Measurements from ENCODE around the gene ATP13A3. TPM values are rescaled to one million over a fixed set of nuclear protein-coding genes. Genes with fewer than 3 reads are reported as not detected.

Gene ATP13A3
- total RNA-seq, 1 experiment from 2014 or later, result 181 TPM

DNA sequence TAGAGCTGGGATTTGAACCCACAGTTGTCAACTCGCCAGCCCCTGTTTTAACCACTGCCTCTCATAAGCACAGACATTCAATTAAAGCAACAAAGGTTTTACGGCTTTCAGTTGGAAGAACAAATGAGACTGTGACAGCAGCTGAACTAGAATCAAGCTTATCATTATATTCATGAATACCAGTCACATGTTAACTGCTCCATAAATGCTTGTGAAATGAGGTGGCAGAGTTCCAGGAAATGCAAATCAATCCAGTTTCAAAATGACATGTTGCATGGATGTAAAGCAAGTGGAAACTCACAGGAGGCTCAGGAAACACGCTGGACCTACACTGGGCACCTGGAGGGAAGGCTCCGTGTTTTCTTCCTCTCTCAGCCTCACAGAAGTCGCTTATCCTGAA lies 91.6 kb downstream of the ATP13A3 start:
- DNase-seq, result no peak
- peaks cover 16% of the 10 kb centered on the region for H3K9me3 Mint-ChIP-seq (ENCODE audit: unreplicated experiment)
- CTCF ChIA-PET, result interaction anchor here (1.0 to 1.2 kb wide), 2 partner anchors 56 to 62 kb away, joined by 3 to 4 read pairs; no protein-coding TSS in a partner anchor
- peaks cover 7% of the 10 kb centered on the region for H3K4me1 Mint-ChIP-seq (ENCODE audit: low read depth, unreplicated experiment)
- POLR2A ChIA-PET, result no interaction called here
- peaks cover 17% of the 10 kb centered on the region for H3K4me1 ChIP-seq
- H3K27ac Mint-ChIP-seq (ENCODE audit: unreplicated experiment), result peak overlapping the region; percentile 81
- TF ChIP-seq, protein P1, sequence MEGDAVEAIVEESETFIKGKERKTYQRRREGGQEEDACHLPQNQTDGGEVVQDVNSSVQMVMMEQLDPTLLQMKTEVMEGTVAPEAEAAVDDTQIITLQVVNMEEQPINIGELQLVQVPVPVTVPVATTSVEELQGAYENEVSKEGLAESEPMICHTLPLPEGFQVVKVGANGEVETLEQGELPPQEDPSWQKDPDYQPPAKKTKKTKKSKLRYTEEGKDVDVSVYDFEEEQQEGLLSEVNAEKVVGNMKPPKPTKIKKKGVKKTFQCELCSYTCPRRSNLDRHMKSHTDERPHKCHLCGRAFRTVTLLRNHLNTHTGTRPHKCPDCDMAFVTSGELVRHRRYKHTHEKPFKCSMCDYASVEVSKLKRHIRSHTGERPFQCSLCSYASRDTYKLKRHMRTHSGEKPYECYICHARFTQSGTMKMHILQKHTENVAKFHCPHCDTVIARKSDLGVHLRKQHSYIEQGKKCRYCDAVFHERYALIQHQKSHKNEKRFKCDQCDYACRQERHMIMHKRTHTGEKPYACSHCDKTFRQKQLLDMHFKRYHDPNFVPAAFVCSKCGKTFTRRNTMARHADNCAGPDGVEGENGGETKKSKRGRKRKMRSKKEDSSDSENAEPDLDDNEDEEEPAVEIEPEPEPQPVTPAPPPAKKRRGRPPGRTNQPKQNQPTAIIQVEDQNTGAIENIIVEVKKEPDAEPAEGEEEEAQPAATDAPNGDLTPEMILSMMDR (IDR thresholded peaks at IDR 0.05; ENCODE audit: insufficient read depth in 1 of 2, low read depth in 1 of 2, low read length in 1 of 2, severe bottlenecking in 1 of 2, unreplicated experiment in 1 of 2), result no peak
- BruUV-seq (replicated peaks), result no TSS peak
- no peaks in the 10 kb centered on the region for H3K36me3 ChIP-seq (ENCODE audit: control insufficient read depth, insufficient read depth, low read length)
- H3K9me3 ChIP-seq, result 0 out of 2 replicates have a peak, but pooled peaks cover 13% of the 10 kb centered on the region
- no peak overlapping the region for H3K4me3 Mint-ChIP-seq (ENCODE audit: unreplicated experiment)
- no peaks in the 10 kb centered on the region for H3K36me3 Mint-ChIP-seq (ENCODE audit: insufficient read depth, unreplicated experiment)
- no peaks in the 10 kb centered on the region for H3K27me3 Mint-ChIP-seq (ENCODE audit: insufficient read depth, unreplicated experiment)
- intact Hi-C loops (cut with micrococcal nuclease; ENCODE audit: unreplicated experiment), result no loop called here
- H3K27me3 ChIP-seq (replicated peaks; ENCODE audit: control insufficient read depth, insufficient read depth, low read length), result no peaks in the 10 kb centered on the region
- no peak overlapping the region for H3K4me3 ChIP-seq (ENCODE audit: low read depth, low read length)

DNA sequence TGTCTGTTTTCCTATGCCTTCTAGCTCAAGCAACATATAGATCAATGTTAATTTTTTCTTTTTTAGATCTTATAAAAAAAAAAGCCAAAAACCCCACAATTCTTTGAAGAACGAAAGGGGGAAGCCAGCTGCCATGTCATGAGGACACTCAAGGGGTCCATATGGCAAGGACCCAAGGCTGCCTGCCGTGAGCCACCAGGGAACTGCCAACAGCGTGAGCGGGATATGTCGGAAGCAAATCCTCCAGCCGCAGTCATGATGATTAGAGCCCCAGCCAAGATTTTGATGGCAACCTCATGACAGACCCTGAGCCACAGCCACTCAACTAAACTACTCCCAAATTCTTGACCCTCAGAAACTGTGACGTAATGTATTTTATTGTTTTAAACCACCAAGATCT lies 94.2 kb downstream of the ATP13A3 start:
- Mint-ChIP-seq H3K27ac (ENCODE audit: unreplicated experiment) (no peak overlapping the region), H3K36me3 (ENCODE audit: insufficient read depth, unreplicated experiment) (no peaks in the 10 kb centered on the region), H3K9me3 (ENCODE audit: unreplicated experiment) (peaks cover 24% of the 10 kb centered on the region), H3K4me3 (ENCODE audit: unreplicated experiment) (no peak overlapping the region), H3K4me1 (ENCODE audit: low read depth, unreplicated experiment) (peaks cover 7% of the 10 kb centered on the region), H3K27me3 (ENCODE audit: insufficient read depth, unreplicated experiment) (no peaks in the 10 kb centered on the region)
- CTCF ChIA-PET, result no interaction called here
- BruUV-seq (replicated peaks), result no TSS peak
- intact Hi-C loops (cut with micrococcal nuclease; ENCODE audit: unreplicated experiment), result no loop called here
- Histone ChIP-seq H3K4me1 (peaks cover 17% of the 10 kb centered on the region), H3K27me3 (replicated peaks; ENCODE audit: control insufficient read depth, insufficient read depth, low read length) (no peaks in the 10 kb centered on the region), H3K4me3 (ENCODE audit: low read depth, low read length) (no peak overlapping the region), H3K36me3 (ENCODE audit: control insufficient read depth, insufficient read depth, low read length) (no peaks in the 10 kb centered on the region), H3K9me3 (0 out of 2 replicates have a peak, but pooled peaks cover 13% of the 10 kb centered on the region)
- TF ChIP-seq, protein P1 (IDR thresholded peaks at IDR 0.05; ENCODE audit: insufficient read depth in 1 of 2, low read depth in 1 of 2, low read length in 1 of 2, severe bottlenecking in 1 of 2, unreplicated experiment in 1 of 2), result no peak
- POLR2A ChIA-PET, result no interaction called here
- no peak for DNase-seq

DNA sequence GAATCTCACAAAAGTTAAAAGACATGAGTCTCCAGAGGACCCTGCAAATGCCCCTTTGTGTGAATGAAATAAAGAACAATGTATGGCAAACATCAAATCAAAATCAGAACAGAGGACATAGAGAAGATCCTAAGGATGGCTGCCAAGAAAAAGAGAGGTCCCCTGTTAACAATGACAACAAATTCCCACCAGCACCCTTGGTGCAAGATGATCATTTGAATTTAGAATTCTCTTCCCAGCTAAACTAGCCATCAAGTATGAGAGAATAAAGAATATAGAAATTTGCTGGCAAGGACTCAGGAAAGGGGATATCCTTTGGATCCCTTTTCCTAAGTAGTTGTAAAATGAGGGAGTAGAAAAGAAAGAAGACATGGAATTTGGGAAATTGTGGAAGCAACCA lies 96.0 kb downstream of the ATP13A3 start:
- H3K4me3 ChIP-seq (ENCODE audit: low read depth, low read length), result no peak overlapping the region
- H3K27me3 ChIP-seq (replicated peaks; ENCODE audit: control insufficient read depth, insufficient read depth, low read length), result no peaks in the 10 kb centered on the region; the same call in 1 of the 2 replicates
- Mint-ChIP-seq H3K36me3 (ENCODE audit: insufficient read depth, unreplicated experiment) (no peaks in the 10 kb centered on the region), H3K4me3 (ENCODE audit: unreplicated experiment) (no peak overlapping the region), H3K27ac (ENCODE audit: unreplicated experiment) (no peak overlapping the region), H3K4me1 (ENCODE audit: low read depth, unreplicated experiment) (peaks cover 17% of the 10 kb centered on the region), H3K27me3 (ENCODE audit: insufficient read depth, unreplicated experiment) (no peaks in the 10 kb centered on the region), H3K9me3 (ENCODE audit: unreplicated experiment) (peaks cover 24% of the 10 kb centered on the region)
- 0 out of 2 replicates have a peak, but pooled peaks cover 13% of the 10 kb centered on the region for H3K9me3 ChIP-seq
- CTCF ChIA-PET, result no interaction called here
- TF ChIP-seq, protein P1 (IDR thresholded peaks at IDR 0.05; ENCODE audit: insufficient read depth in 1 of 2, low read depth in 1 of 2, low read length in 1 of 2, severe bottlenecking in 1 of 2, unreplicated experiment in 1 of 2), result no peak
- no TSS peak for BruUV-seq (replicated peaks)
- POLR2A ChIA-PET, result no interaction called here
- no peak for DNase-seq
- peaks cover 22% of the 10 kb centered on the region for H3K4me1 ChIP-seq
- H3K36me3 ChIP-seq (ENCODE audit: control insufficient read depth, insufficient read depth, low read length), result no peaks in the 10 kb centered on the region
- intact Hi-C loops (cut with micrococcal nuclease; ENCODE audit: unreplicated experiment), result no loop called here
